ENCODE measurements around the gene SHC1.
A peak's percentile ranks its signal among the peaks of the same experiment; 100 is the strongest.

SHC1 gene

DNA sequence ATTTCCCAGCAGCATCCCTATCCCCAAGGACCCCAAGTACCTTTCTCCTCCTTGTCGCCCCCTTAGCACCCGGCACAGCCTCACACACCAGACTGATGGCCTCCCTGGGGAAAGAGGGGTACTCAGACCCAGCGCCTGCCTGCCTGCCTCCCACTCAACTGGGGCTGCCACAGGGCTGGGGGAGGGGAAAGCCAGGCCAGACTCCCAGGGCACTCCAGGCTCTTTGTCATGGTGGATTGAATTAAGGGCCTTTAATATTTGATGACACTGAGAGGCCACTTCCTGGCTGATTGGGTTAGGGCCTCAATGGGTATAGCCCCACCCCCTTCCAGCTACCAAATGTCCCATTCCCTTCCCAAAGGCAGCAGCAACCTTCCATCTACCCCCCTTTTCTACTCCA, 1.8 kb downstream of the SHC1 start:
- Histone ChIP-seq H3K4me1 (ENCODE audit: control insufficient read depth in 5 of 5, insufficient read depth in 5 of 5, low read length in 5 of 5) (peaks cover 22 to 76% (median 57%) of the 10 kb centered on the region in 5 donors), H3K9ac (ENCODE audit: low read length in 5 of 5) (peak overlapping the region; percentile 31 to 94 (median 77)), H3K36me3 (ENCODE audit: control insufficient read depth in 5 of 5, insufficient read depth in 5 of 5, low read length in 5 of 5) (peaks cover 0 to 54% (median 48%) of the 10 kb centered on the region in 5 donors), H3K27ac (ENCODE audit: low read depth, low read length) (peak overlapping the region; percentile 97), H3K9me3 (ENCODE audit: control insufficient read depth in 5 of 5, low read length in 5 of 5) (no peaks in the 10 kb centered on the region), H3K27me3 (ENCODE audit: control insufficient read depth in 5 of 5, insufficient read depth in 4 of 5, low read length in 5 of 5) (no peaks in the 10 kb centered on the region), H3K4me3 (ENCODE audit: low read depth in 1 of 5, low read length in 5 of 5) (peak overlapping the region in 4 of 5 donors; percentile 62 to 69 (median 68))

DNA sequence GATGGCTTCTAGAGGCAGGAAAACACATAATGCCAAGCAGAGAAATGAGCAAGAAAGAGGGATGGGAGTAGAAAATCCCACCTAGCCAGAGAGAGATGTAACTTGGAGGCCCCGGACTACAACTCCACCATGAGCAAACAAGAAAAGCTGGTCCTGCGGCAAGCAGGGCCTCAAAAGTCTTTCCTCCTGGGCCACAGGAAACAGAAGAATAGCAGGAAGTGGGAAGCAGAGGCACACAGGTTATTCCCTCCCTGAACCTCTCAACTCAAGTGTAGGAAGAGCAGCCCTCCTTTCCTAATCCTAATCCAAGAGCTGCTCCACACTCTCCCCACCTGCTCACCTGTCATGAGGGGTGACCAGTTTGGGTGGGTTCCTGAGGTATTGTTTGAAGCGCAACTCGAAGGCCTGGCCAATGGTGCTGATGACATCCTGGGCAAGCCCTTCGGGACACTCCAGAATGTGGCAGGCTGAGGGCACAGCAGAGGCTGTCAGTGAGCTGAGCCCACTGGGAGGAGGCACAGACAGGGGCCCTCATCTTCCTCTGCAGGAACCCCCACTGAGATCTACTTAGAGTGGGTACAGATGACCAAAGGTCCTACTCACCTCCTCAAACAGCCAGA, 3.1 kb downstream of the SHC1 start:
- Histone ChIP-seq H3K9me3 (ENCODE audit: control insufficient read depth in 5 of 5, low read length in 5 of 5) (no peaks in the 10 kb centered on the region), H3K27ac (ENCODE audit: low read depth, low read length) (peak overlapping the region; percentile 97), H3K9ac (ENCODE audit: low read length in 5 of 5) (peak overlapping the region in 3 of 5 donors; percentile 2 to 44 (median 2))

DNA sequence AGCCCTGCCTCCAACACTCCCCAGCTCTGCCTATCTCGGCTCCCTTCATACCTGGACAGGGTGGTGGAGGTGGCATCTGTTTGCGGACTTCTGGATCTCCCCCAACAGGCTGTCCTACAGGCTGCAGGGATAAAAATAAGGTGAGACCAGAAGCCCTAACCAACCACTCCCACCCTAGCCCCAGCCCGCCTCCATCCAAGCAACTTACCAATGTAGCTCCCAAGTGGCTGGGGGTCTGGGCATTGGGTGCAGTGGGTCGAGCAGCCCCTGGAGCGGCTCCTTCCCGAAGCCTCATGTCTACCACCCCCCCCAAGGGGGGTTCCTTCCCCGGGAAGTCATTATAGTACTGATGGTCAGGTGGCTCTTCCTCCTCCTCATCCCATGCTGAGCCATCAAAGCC, 4.4 kb downstream of the SHC1 start:
- Histone ChIP-seq H3K9ac (ENCODE audit: low read length in 5 of 5) (peak overlapping the region in 1 of 5 donors; percentile 16), H3K9me3 (ENCODE audit: control insufficient read depth in 5 of 5, low read length in 5 of 5) (no peaks in the 10 kb centered on the region), H3K4me3 (ENCODE audit: low read depth in 1 of 5, low read length in 5 of 5) (no peak overlapping the region), H3K4me1 (ENCODE audit: control insufficient read depth in 5 of 5, insufficient read depth in 5 of 5, low read length in 5 of 5) (peaks cover 6 to 63% (median 48%) of the 10 kb centered on the region in 5 donors), H3K27ac (ENCODE audit: low read depth, low read length) (peak overlapping the region; percentile 97), H3K27me3 (ENCODE audit: control insufficient read depth in 5 of 5, insufficient read depth in 4 of 5, low read length in 5 of 5) (no peaks in the 10 kb centered on the region), H3K36me3 (ENCODE audit: control insufficient read depth in 5 of 5, insufficient read depth in 5 of 5, low read length in 5 of 5) (peaks cover 0 to 63% (median 58%) of the 10 kb centered on the region in 5 donors)

More for the DNA sequence above, 3.1 kb downstream of the SHC1 start:
- Histone ChIP-seq H3K27me3 (ENCODE audit: control insufficient read depth in 5 of 5, insufficient read depth in 4 of 5, low read length in 5 of 5) (no peaks in the 10 kb centered on the region), H3K36me3 (ENCODE audit: control insufficient read depth in 5 of 5, insufficient read depth in 5 of 5, low read length in 5 of 5) (peaks cover 0 to 63% (median 58%) of the 10 kb centered on the region in 5 donors), H3K4me3 (ENCODE audit: low read depth in 1 of 5, low read length in 5 of 5) (peak overlapping the region in 3 of 5 donors; percentile 4 to 14 (median 5)), H3K4me1 (ENCODE audit: control insufficient read depth in 5 of 5, insufficient read depth in 5 of 5, low read length in 5 of 5) (peaks cover 16 to 70% (median 55%) of the 10 kb centered on the region in 5 donors)

DNA sequence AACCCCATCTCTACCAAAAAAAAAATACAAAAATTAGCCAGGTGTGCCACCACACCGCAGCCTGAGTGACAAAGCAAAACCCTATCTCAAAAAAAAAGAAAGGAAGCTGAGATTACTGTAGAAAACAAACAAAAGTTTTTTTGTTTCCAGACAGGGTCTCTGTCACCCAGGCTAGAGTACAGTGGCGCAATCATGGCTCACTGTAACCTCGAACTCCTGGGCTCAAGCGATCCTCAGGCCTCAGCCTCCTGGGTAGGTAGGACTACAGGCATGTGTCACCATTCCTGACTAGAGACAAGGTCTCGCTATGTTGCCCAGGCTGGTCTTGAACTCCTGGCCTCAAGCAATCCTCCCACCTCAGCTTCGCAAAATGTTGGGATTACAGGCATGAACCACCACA, 6.2 kb downstream of the SHC1 start:
- H3K9ac ChIP-seq (ENCODE audit: low read length in 5 of 5): no peak overlapping the region
- peaks cover 0 to 68% (median 63%) of the 10 kb centered on the region in 5 donors for H3K36me3 ChIP-seq (ENCODE audit: control insufficient read depth in 5 of 5, insufficient read depth in 5 of 5, low read length in 5 of 5)
- no peak overlapping the region for H3K4me3 ChIP-seq (ENCODE audit: low read depth in 1 of 5, low read length in 5 of 5)
- no peaks in the 10 kb centered on the region for H3K9me3 ChIP-seq (ENCODE audit: control insufficient read depth in 5 of 5, low read length in 5 of 5)
- H3K4me1 ChIP-seq (ENCODE audit: control insufficient read depth in 5 of 5, insufficient read depth in 5 of 5, low read length in 5 of 5): peaks cover 11 to 55% (median 41%) of the 10 kb centered on the region in 5 donors
- H3K27me3 ChIP-seq (ENCODE audit: control insufficient read depth in 5 of 5, insufficient read depth in 4 of 5, low read length in 5 of 5): no peaks in the 10 kb centered on the region
- no peak overlapping the region for H3K27ac ChIP-seq (ENCODE audit: low read depth, low read length)

DNA sequence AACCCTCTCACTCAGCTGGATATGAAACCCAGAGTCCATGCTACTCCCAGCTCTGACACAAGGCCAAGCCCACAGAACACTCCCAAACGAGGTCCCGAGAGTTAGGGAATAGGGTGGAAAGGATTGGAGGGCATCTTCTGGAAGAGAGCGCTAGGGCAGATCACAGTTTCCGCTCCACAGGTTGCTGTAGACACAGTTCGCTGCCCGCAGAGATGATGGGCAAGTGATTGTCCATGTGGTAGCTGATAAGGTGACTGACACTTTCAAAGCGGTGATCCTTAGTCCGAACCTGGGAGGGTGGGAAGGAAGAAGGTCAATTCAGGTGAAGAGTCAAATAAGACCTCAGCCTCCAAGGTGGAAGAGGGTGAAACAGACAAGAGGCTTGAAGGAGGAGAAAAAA, 6.9 kb downstream of the SHC1 start:
- peak overlapping the region; percentile 95 for H3K27ac ChIP-seq (ENCODE audit: low read depth, low read length)
- H3K27me3 ChIP-seq (ENCODE audit: control insufficient read depth in 5 of 5, insufficient read depth in 4 of 5, low read length in 5 of 5): no peaks in the 10 kb centered on the region
- peaks cover 0 to 70% (median 65%) of the 10 kb centered on the region in 5 donors for H3K36me3 ChIP-seq (ENCODE audit: control insufficient read depth in 5 of 5, insufficient read depth in 5 of 5, low read length in 5 of 5)
- no peak overlapping the region for H3K4me3 ChIP-seq (ENCODE audit: low read depth in 1 of 5, low read length in 5 of 5)
- no peaks in the 10 kb centered on the region for H3K9me3 ChIP-seq (ENCODE audit: control insufficient read depth in 5 of 5, low read length in 5 of 5)
- peaks cover 9 to 51% (median 33%) of the 10 kb centered on the region in 5 donors for H3K4me1 ChIP-seq (ENCODE audit: control insufficient read depth in 5 of 5, insufficient read depth in 5 of 5, low read length in 5 of 5)
- H3K9ac ChIP-seq (ENCODE audit: low read length in 5 of 5): peak overlapping the region in 1 of 5 donors; percentile 34

DNA sequence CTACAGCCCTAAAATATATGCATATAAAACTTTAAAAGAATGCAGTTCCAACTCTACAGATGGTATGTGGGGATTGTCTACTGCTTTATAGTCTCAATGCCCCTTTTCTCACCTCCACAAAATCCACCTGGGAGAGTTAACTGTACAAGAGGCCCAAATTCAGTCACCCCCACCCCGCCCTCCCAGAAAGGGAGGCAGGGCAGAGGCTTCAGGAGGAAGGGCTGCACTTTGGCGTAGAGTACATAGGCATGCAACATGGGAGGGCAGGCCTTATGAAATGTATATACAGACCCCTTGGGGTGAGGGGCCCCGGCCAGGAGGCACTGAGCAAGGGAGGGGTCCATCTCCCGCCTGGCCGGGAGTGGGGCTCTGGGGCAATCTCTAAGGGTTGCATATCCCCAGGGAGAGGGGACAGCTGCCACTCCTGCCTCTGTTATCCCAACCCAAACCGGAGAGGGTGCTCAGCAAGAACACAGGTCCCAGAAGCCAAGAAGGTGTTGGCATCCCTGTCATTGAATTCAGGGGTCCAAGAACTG, 7.7 kb downstream of the SHC1 start:
- Histone ChIP-seq H3K4me1 (ENCODE audit: control insufficient read depth in 5 of 5, insufficient read depth in 5 of 5, low read length in 5 of 5) (peaks cover 9 to 43% (median 29%) of the 10 kb centered on the region in 5 donors), H3K36me3 (ENCODE audit: control insufficient read depth in 5 of 5, insufficient read depth in 5 of 5, low read length in 5 of 5) (peaks cover 0 to 69% (median 62%) of the 10 kb centered on the region in 5 donors), H3K4me3 (ENCODE audit: low read depth in 1 of 5, low read length in 5 of 5) (peak overlapping the region in 2 of 5 donors; percentile 80 to 91), H3K27me3 (ENCODE audit: control insufficient read depth in 5 of 5, insufficient read depth in 4 of 5, low read length in 5 of 5) (no peaks in the 10 kb centered on the region), H3K9me3 (ENCODE audit: control insufficient read depth in 5 of 5, low read length in 5 of 5) (no peaks in the 10 kb centered on the region), H3K27ac (ENCODE audit: low read depth, low read length) (peak overlapping the region; percentile 95), H3K9ac (ENCODE audit: low read length in 5 of 5) (peak overlapping the region in 4 of 5 donors; percentile 47 to 89 (median 84))

DNA sequence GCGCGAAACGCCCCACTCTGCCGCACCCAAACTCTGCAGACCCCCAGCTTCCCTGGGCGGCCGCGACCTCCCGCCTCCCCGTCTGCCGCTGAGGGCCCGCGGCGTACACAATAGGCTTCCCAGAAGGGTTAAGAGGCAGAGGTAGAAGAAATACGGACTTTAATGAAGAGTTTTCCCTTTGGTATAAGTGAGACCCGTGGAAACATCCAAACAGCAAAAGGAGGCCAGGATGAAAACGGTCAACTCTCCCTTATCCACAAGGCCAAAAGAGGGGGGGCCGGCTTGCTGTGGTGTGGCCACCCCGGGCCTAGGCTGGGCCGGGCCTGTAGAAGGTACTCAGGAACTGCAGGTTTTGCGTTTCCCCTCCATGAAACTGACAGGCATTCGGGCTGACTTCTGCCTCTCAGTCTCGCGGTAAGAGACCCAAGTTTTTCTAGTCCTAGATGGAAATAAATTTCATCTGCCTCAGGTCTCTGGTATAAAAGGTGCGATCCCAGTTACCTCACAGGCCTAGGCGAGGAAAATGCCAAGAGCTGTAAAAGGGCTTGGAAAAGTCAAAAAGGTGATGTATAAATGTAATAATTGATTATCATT, 8.3 kb downstream of the SHC1 start:
- H3K4me3 ChIP-seq (ENCODE audit: low read depth in 1 of 5, low read length in 5 of 5): peak overlapping the region; percentile 45 to 91 (median 85)
- peak overlapping the region; percentile 95 for H3K27ac ChIP-seq (ENCODE audit: low read depth, low read length)
- peaks cover 0 to 64% (median 56%) of the 10 kb centered on the region in 5 donors for H3K36me3 ChIP-seq (ENCODE audit: control insufficient read depth in 5 of 5, insufficient read depth in 5 of 5, low read length in 5 of 5)
- H3K9ac ChIP-seq (ENCODE audit: low read length in 5 of 5): peak overlapping the region; percentile 72 to 89 (median 83)
- H3K4me1 ChIP-seq (ENCODE audit: control insufficient read depth in 5 of 5, insufficient read depth in 5 of 5, low read length in 5 of 5): peaks cover 8 to 41% (median 31%) of the 10 kb centered on the region in 5 donors
- H3K27me3 ChIP-seq (ENCODE audit: control insufficient read depth in 5 of 5, insufficient read depth in 4 of 5, low read length in 5 of 5): no peaks in the 10 kb centered on the region
- no peaks in the 10 kb centered on the region for H3K9me3 ChIP-seq (ENCODE audit: control insufficient read depth in 5 of 5, low read length in 5 of 5)

DNA sequence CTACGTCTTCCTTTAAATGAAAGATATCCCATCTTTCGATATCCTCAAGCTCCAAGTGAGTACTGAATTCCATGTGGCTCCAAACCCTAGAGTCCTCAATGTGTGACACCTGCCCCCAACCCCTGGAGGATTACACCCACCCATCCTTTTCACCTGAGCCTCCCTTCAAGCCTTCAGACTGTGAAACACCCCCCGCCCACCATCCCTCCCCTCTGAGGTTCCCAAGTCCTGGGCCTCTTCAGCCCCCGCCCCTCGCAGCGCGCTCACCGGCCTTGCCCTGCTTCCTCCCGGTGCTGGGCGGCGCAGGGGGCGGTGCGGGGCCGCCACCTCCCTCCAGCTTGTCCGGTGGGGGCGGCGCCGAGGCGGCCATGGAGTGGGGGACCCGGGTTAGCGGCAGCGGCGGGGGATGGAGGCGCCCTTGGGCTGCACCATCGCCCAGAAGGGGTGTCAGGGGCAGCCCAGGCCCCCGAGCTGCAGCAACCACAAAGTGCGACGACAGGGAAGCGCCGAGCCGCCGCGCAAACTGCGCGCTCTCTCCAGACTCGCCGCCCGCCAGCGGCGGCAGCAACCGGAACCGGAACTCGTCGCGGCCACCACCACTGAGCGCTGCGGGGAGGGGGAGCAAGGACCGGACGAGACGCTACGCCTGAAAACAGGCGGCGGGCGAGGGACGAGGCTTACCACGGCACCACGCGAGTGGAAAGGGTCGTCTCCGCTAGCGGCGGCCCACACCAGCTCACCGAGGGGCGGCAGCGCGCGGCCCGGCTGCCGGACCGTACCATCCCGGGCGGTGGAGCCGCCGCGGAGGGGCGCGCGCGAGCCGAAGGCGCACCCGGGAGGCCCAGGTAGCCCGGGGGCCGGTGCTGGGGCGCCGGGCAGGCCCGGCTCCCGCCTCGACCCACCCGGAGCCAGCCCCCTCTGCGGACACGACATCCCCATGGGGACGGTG, 9.1 kb downstream of the SHC1 start, which contains the start of gene PYGO2:
PYGO2 (minus strand) TSS at position 576 of the 949 bp plus-strand sequence; CDS start at position 370, 206 bp downstream.
- Histone ChIP-seq H3K9me3 (ENCODE audit: control insufficient read depth in 5 of 5, low read length in 5 of 5) (no peaks in the 10 kb centered on the region), H3K27me3 (ENCODE audit: control insufficient read depth in 5 of 5, insufficient read depth in 4 of 5, low read length in 5 of 5) (no peaks in the 10 kb centered on the region), H3K9ac (ENCODE audit: low read length in 5 of 5) (peak within 1 kb of the TSS; percentile 72 to 89 (median 83)), H3K4me3 (ENCODE audit: low read depth in 1 of 5, low read length in 5 of 5) (peak within 1 kb of the TSS; percentile 80 to 91 (median 85)), H3K4me1 (ENCODE audit: control insufficient read depth in 5 of 5, insufficient read depth in 5 of 5, low read length in 5 of 5) (peaks cover 16 to 43% (median 36%) of the 10 kb centered on the region in 5 donors), H3K36me3 (ENCODE audit: control insufficient read depth in 5 of 5, insufficient read depth in 5 of 5, low read length in 5 of 5) (peaks cover 0 to 56% (median 48%) of the 10 kb centered on the region in 5 donors), H3K27ac (ENCODE audit: low read depth, low read length) (peak within 1 kb of the TSS; percentile 95)

DNA sequence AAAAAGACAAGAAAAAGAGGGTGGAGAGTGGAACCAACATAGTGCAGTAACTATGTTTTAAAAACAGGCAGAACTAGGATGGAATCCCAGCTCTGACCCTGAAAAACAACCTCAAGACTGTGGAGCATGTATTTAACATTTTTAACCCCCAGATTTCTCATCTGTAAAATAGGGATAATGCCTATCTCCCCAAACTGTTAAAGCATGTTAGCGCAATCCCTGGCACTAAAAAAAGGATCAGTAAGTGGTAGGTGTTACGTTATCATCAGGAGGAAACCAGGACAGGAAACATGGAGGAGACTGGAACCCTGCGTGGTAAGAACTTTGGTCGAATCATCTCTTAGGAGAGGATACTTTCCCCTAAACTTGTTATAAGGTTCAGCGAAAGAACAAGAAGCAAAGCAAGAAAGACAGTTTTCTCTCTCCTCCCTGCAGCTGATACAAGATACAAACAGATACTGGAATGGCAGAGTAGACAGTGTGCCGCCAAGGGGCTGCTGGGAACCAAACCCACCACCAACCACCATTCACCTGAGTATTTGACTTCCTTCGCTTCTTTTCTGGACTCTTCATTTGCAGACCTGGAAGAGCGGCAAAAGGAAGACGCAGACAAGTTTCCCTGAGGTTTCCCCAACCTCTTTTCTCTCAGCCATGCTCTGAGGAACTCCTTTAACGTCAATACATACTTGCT, 10.0 kb downstream of the SHC1 start:
- H3K9ac ChIP-seq (ENCODE audit: low read length in 5 of 5): peak overlapping the region; percentile 71 to 89 (median 80)
- peaks cover 0 to 47% (median 40%) of the 10 kb centered on the region in 5 donors for H3K36me3 ChIP-seq (ENCODE audit: control insufficient read depth in 5 of 5, insufficient read depth in 5 of 5, low read length in 5 of 5)
- H3K4me1 ChIP-seq (ENCODE audit: control insufficient read depth in 5 of 5, insufficient read depth in 5 of 5, low read length in 5 of 5): peaks cover 16 to 51% (median 42%) of the 10 kb centered on the region in 5 donors

More for the DNA sequence above, 10.0 kb downstream of the SHC1 start:
- no peaks in the 10 kb centered on the region for H3K9me3 ChIP-seq (ENCODE audit: control insufficient read depth in 5 of 5, low read length in 5 of 5)
- no peaks in the 10 kb centered on the region for H3K27me3 ChIP-seq (ENCODE audit: control insufficient read depth in 5 of 5, insufficient read depth in 4 of 5, low read length in 5 of 5)
- peak overlapping the region; percentile 95 for H3K27ac ChIP-seq (ENCODE audit: low read depth, low read length)
- H3K4me3 ChIP-seq (ENCODE audit: low read depth in 1 of 5, low read length in 5 of 5): peak overlapping the region; percentile 80 to 91 (median 85)
